ENCODE data around the gene FIG4. TPM values are rescaled to one million over a fixed set of nuclear protein-coding genes. Genes with fewer than 3 reads are reported as not detected.

The FIG4 gene
- total RNA-seq, 4 donors from 2014 or later: 12.3 to 19.9 (median 17.1) TPM

GRCh38 chr6:109840034-109840433 lies 148.9 kb downstream of the FIG4 start:
- Histone ChIP-seq H3K27me3 (no peaks in the 10 kb centered on the region), H3K36me3 (no peaks in the 10 kb centered on the region), H3K9me3 (no peaks in the 10 kb centered on the region), H3K27ac (replicated peaks in 1 of 4) (no peak overlapping the region), H3K4me3 (no peak overlapping the region), H3K4me1 (peaks cover 0 to under 1% (median 0%) of the 10 kb centered on the region in 4 donors)
- no peak for DNase-seq (ENCODE audit: extremely low spot score)
- TF ChIP-seq EP300 (IDR thresholded peaks at IDR 0.05) (no peak), CTCF (IDR thresholded peaks at IDR 0.05) (no peak), POLR2A (IDR thresholded peaks at IDR 0.05; ENCODE audit: low read depth) (no peak), POLR2AphosphoS5 (IDR thresholded peaks at IDR 0.05) (no peak)
- intact Hi-C loops (cut with DNase I): no loop called here

DNA sequence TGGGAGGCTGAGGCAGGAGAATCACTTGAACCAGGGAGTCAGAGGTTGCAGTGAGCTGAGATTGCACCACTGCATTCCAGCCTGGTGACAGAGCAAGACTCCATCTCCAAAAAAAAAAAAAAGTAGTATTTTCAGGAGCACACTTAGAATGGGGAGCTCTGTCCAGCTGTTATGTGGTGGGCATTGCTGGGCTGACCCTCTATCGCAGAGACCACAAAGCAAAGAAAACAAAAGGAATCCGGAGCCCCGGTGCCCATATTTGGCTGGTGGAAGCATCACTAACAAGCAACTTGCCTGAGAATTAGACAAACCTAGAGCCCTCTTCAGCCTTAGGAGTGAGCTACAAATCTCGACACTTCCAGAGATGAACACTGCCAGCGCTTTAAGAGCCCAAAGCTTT lies 149.7 kb downstream of the FIG4 start:
- Histone ChIP-seq H3K9me3 (no peaks in the 10 kb centered on the region), H3K4me3 (no peak overlapping the region), H3K36me3 (no peaks in the 10 kb centered on the region), H3K27me3 (no peaks in the 10 kb centered on the region), H3K27ac (replicated peaks in 1 of 4) (no peak overlapping the region), H3K4me1 (no peaks in the 10 kb centered on the region)
- no peak for TF ChIP-seq EP300 (IDR thresholded peaks at IDR 0.05)
- no peak for TF ChIP-seq POLR2A (IDR thresholded peaks at IDR 0.05; ENCODE audit: low read depth)
- no peak for TF ChIP-seq CTCF (IDR thresholded peaks at IDR 0.05)
- TF ChIP-seq POLR2AphosphoS5 (IDR thresholded peaks at IDR 0.05): no peak
- intact Hi-C loops (cut with DNase I): no loop called here
- no peak for DNase-seq (ENCODE audit: extremely low spot score)
- 82% methylated on average over 5 of the region's 5 CpGs for WGBS

DNA sequence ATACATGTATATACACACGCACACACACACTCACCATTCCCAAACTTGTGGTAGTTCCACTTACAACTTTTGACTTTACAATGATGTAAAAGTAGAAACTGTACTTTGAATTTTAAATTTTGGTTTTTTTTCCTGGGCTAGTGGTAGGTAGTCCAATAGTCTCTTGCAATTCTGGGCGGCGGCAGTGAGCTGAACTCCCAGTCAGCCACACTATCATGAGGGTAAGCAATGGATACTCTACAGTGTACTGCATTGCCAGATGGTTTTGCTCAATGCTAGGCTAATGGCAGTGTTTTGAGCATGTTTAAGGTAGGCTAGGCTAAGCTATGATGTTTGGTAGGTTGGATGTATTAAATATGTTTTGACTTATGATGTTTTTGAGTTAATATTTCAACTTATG lies 150.8 kb downstream of the FIG4 start:
- H3K9me3 ChIP-seq: no peaks in the 10 kb centered on the region
- intact Hi-C loops (cut with DNase I): no loop called here
- H3K4me3 ChIP-seq: no peak overlapping the region
- 88% methylated on average over 3 of the region's 3 CpGs for WGBS
- no peaks in the 10 kb centered on the region for H3K4me1 ChIP-seq
- H3K27me3 ChIP-seq: no peaks in the 10 kb centered on the region
- H3K36me3 ChIP-seq: no peaks in the 10 kb centered on the region
- no peak overlapping the region for H3K27ac ChIP-seq (replicated peaks in 1 of 4)
- no peak for DNase-seq (ENCODE audit: extremely low spot score)
- TF ChIP-seq CTCF (IDR thresholded peaks at IDR 0.05): no peak
- no peak for TF ChIP-seq EP300 (IDR thresholded peaks at IDR 0.05)
- no peak for TF ChIP-seq POLR2A (IDR thresholded peaks at IDR 0.05; ENCODE audit: low read depth)
- TF ChIP-seq POLR2AphosphoS5 (IDR thresholded peaks at IDR 0.05): no peak

GRCh38 chr6:109852713-109853112 lies 161.6 kb downstream of the FIG4 start:
- DNase-seq (ENCODE audit: extremely low spot score): no peak
- H3K36me3 ChIP-seq: no peaks in the 10 kb centered on the region
- no peaks in the 10 kb centered on the region for H3K9me3 ChIP-seq
- WGBS: 100% methylated on average over 3 of the region's 4 CpGs
- H3K4me3 ChIP-seq: no peak overlapping the region
- H3K27me3 ChIP-seq: no peaks in the 10 kb centered on the region
- TF ChIP-seq EP300 (IDR thresholded peaks at IDR 0.05) (no peak), POLR2A (IDR thresholded peaks at IDR 0.05; ENCODE audit: low read depth) (no peak), CTCF (IDR thresholded peaks at IDR 0.05) (no peak), POLR2AphosphoS5 (IDR thresholded peaks at IDR 0.05) (no peak)
- H3K27ac ChIP-seq (replicated peaks in 1 of 4): no peak overlapping the region
- intact Hi-C loops (cut with DNase I): no loop called here
- no peaks in the 10 kb centered on the region for H3K4me1 ChIP-seq

GRCh38 chr6:109853426-109853825 lies 162.3 kb downstream of the FIG4 start:
- TF ChIP-seq POLR2AphosphoS5 (IDR thresholded peaks at IDR 0.05) (no peak), CTCF (IDR thresholded peaks at IDR 0.05) (no peak), POLR2A (IDR thresholded peaks at IDR 0.05; ENCODE audit: low read depth) (no peak), EP300 (IDR thresholded peaks at IDR 0.05) (no peak)

More at GRCh38 chr6:109853426-109853825, 162.3 kb downstream of the FIG4 start:
- H3K4me1 ChIP-seq: no peaks in the 10 kb centered on the region
- no peak overlapping the region for H3K4me3 ChIP-seq
- no peak overlapping the region for H3K27ac ChIP-seq (replicated peaks in 1 of 4)
- no peaks in the 10 kb centered on the region for H3K9me3 ChIP-seq
- H3K27me3 ChIP-seq: no peaks in the 10 kb centered on the region
- DNase-seq (ENCODE audit: extremely low spot score): no peak
- WGBS: 50% methylated on average over 1 of the region's 1 CpG
- intact Hi-C loops (cut with DNase I): no loop called here
- H3K36me3 ChIP-seq: no peaks in the 10 kb centered on the region
